H1 (cell line): Measurements from ENCODE around the gene FRY. TPM values are rescaled to one million over a fixed set of nuclear protein-coding genes. Genes with fewer than 3 reads are reported as not detected.

Experiments used
- CTCF ChIA-PET: fragments of 300-600 bp; sonication (Branson Sonifier 250); formaldehyde crosslinking; loops from one replicate; lab custom pipeline; 2021; ENCODE audit not compliant: partially characterized antibody; lab: Charles Lee
- POLR2A ChIA-PET: fragments of 300-600 bp; sonication (Branson Sonifier 250); formaldehyde crosslinking; loops from one replicate; lab custom pipeline; 2021; ENCODE audit warnings: inconsistent platforms; ENCODE audit not compliant: partially characterized antibody; lab: Charles Lee
- DNase-seq, 2 experiments: peaks; one replicate each; pipeline versions ENCODE4 v3.0.0 to v3.0.0-alpha.2; 2010 to 2022; ENCODE audit warnings: low spot score in 2 of 2, low read depth in 1 of 2, mixed read lengths in 1 of 2
- FAIRE-seq: peaks from 2 replicates; lab custom pipeline; 2011; peaks lifted over from hg19 to GRCh38; lab: Jason Lieb, UNC
- H2AFZ ChIP-seq: 2 replicates; pipeline ENCODE4 v1.8.1; 2012; ENCODE audit warnings: low read length, inconsistent platforms
- H2AK5ac ChIP-seq: 2 replicates; pipeline ENCODE4 v1.6.1; 2013; ENCODE audit warnings: low read depth, low read length
- H2BK120ac ChIP-seq: replicated peaks from 2 replicates; pipeline ENCODE3; 2013; ENCODE audit warnings: low read depth, low read length, inconsistent platforms
- H2BK12ac ChIP-seq: 2 replicates; pipeline ENCODE4 v1.6.1; 2013; ENCODE audit warnings: low read depth, low read length
- H2BK15ac ChIP-seq: 2 replicates; pipeline ENCODE4 v1.6.1; 2013; ENCODE audit warnings: low read length
- H2BK20ac ChIP-seq: 2 replicates; pipeline ENCODE4 v1.6.1; 2013; ENCODE audit warnings: low read length
- H2BK5ac ChIP-seq: 2 replicates; pipeline ENCODE4 v1.6.1; 2013; ENCODE audit warnings: low read depth, low read length
- H3K14ac ChIP-seq: 2 replicates; pipeline ENCODE4 v1.6.1; 2013; ENCODE audit warnings: inconsistent platforms; ENCODE audit not compliant: insufficient read length
- H3K18ac ChIP-seq: 2 replicates; pipeline ENCODE4 v1.6.1; 2013; ENCODE audit warnings: low read length; ENCODE audit errors: extremely low read depth
- H3K23ac ChIP-seq: 2 replicates; pipeline ENCODE4 v1.6.1; 2013; ENCODE audit warnings: inconsistent platforms; ENCODE audit not compliant: insufficient read length
- H3K23me2 ChIP-seq: 2 replicates; pipeline ENCODE4 v1.6.1; 2013; ENCODE audit warnings: low read depth, low read length
- H3K27ac ChIP-seq: 2 replicates; pipeline ENCODE4 v1.6.1; 2011; ENCODE audit warnings: low read depth, low read length, inconsistent platforms
- H3K27me3 ChIP-seq, 4 experiments: replicated peaks in 1 of 4; 1 replicate in 1 of 4; 2 replicates in 3 of 4; pipeline versions ENCODE4 v1.6.1 to v1.8.1; 2011 to 2013; ENCODE audit warnings: low read length in 3 of 4, mild to moderate bottlenecking in 3 of 4, inconsistent platforms in 2 of 4, mixed read lengths in 2 of 4, moderate library complexity in 1 of 4; ENCODE audit not compliant: control insufficient read depth in 3 of 4, insufficient read depth in 3 of 4; ENCODE audit errors: extremely low read depth in 1 of 4
- H3K36me3 ChIP-seq, 4 experiments: 2 replicates each; pipeline versions ENCODE4 v1.6.1 to v1.8.1; 2011 to 2013; ENCODE audit warnings: mild to moderate bottlenecking in 4 of 4, low read length in 3 of 4, moderate library complexity in 2 of 4, control low read depth in 1 of 4, inconsistent platforms in 1 of 4; ENCODE audit not compliant: insufficient read depth in 4 of 4, control insufficient read depth in 2 of 4
- H3K4ac ChIP-seq: replicated peaks from 2 replicates; pipeline ENCODE3; 2013; ENCODE audit warnings: low read length, low read depth, mixed read lengths, inconsistent platforms; ENCODE audit not compliant: insufficient read length
- H3K4me1 ChIP-seq, 4 experiments: replicated peaks in 1 of 4; 1 replicate in 1 of 4; 2 replicates in 3 of 4; pipeline versions ENCODE4 v1.6.1 to v1.8.1; 2011 to 2013; ENCODE audit warnings: low read length in 3 of 4, inconsistent platforms in 2 of 4, mixed read lengths in 1 of 4; ENCODE audit not compliant: insufficient read depth in 4 of 4, control insufficient read depth in 3 of 4
- H3K4me2 ChIP-seq, 2 experiments: 2 replicates each; pipeline versions ENCODE4 v1.6.1 to v1.8.1; 2011 to 2013; ENCODE audit warnings: low read depth in 2 of 2, low read length in 2 of 2, control low read depth in 1 of 2, inconsistent platforms in 1 of 2, mild to moderate bottlenecking in 1 of 2; ENCODE audit not compliant: insufficient read depth in 1 of 2
- H3K4me3 ChIP-seq, 4 experiments: fragments of 200-600, 300-600 bp in 1 of 4; sonication (generic), shearing (Covaris generic), sonication (Bioruptor Twin) in 1 of 4; 2 replicates each; pipeline versions ENCODE4 v1.5.1 to v1.8.1; 2011 to 2016; ENCODE audit warnings: low read length in 4 of 4, low read depth in 3 of 4, control low read depth in 2 of 4, inconsistent platforms in 2 of 4, mild to moderate bottlenecking in 2 of 4, mixed read lengths in 1 of 4, moderate library complexity in 1 of 4; ENCODE audit not compliant: insufficient read depth in 2 of 4; ENCODE audit errors: extremely low read depth in 1 of 4
- H3K56ac ChIP-seq: replicated peaks from 2 replicates; pipeline ENCODE3; 2013; ENCODE audit warnings: low read depth, mild to moderate bottlenecking, mixed read lengths, low read length, inconsistent platforms; ENCODE audit not compliant: insufficient read length
- H3K79me1 ChIP-seq: 2 replicates; pipeline ENCODE4 v1.6.1; 2013; ENCODE audit warnings: low read depth, low read length, control low read depth
- H3K79me2 ChIP-seq, 2 experiments: 2 replicates each; pipeline versions ENCODE4 v1.6.1 to v1.8.1; 2012 to 2013; ENCODE audit warnings: low read length in 2 of 2, mild to moderate bottlenecking in 2 of 2, inconsistent platforms in 1 of 2; ENCODE audit not compliant: insufficient read depth in 2 of 2, control insufficient read depth in 1 of 2
- H3K9ac ChIP-seq, 4 experiments: replicated peaks in 1 of 4; 1 replicate in 1 of 4; 2 replicates in 3 of 4; pipeline versions ENCODE4 v1.6.1 to v1.8.1; 2011 to 2013; ENCODE audit warnings: low read depth in 3 of 4, low read length in 3 of 4, control low read depth in 2 of 4, mild to moderate bottlenecking in 2 of 4, moderate library complexity in 2 of 4, inconsistent platforms in 1 of 4; ENCODE audit errors: extremely low read depth in 1 of 4
- H3K9me3 ChIP-seq, 2 experiments: 2 replicates each; pipeline versions ENCODE4 v1.6.1 to v1.8.1; 2012 to 2013; ENCODE audit warnings: mild to moderate bottlenecking in 2 of 2, moderate library complexity in 2 of 2, control low read depth in 1 of 2, inconsistent platforms in 1 of 2, low read depth in 1 of 2, low read length in 1 of 2, mixed read lengths in 1 of 2; ENCODE audit not compliant: insufficient read depth in 2 of 2
- H4K20me1 ChIP-seq, 2 experiments: replicated peaks in 1 of 2; 2 replicates each; pipeline versions ENCODE3 to v1.8.1; 2011 to 2013; ENCODE audit warnings: inconsistent platforms in 2 of 2, low read length in 2 of 2, mild to moderate bottlenecking in 1 of 2; ENCODE audit not compliant: insufficient read depth in 2 of 2, control insufficient read depth in 1 of 2
- H4K5ac ChIP-seq: 2 replicates; pipeline ENCODE4 v1.6.1; 2013; ENCODE audit warnings: low read length, low read depth, mixed read lengths, inconsistent platforms; ENCODE audit not compliant: insufficient read length
- H4K8ac ChIP-seq: 2 replicates; pipeline ENCODE4 v1.8.0; 2013; ENCODE audit warnings: mild to moderate bottlenecking, moderate library complexity, low read length, inconsistent platforms; ENCODE audit not compliant: insufficient read depth; ENCODE audit errors: extremely low read depth
- H4K91ac ChIP-seq: replicated peaks from 2 replicates; pipeline ENCODE3; 2013; ENCODE audit warnings: low read length, mixed read lengths, inconsistent platforms; ENCODE audit not compliant: insufficient read length
- CTBP2 ChIP-seq: IDR thresholded peaks from 2 replicates; pipeline ENCODE4 v1.7.0; 2011; ENCODE audit warnings: borderline replicate concordance, mild to moderate bottlenecking, moderate library complexity, mixed read lengths, low read length; ENCODE audit not compliant: insufficient read depth, insufficient read length
- EP300 ChIP-seq, 2 experiments: IDR thresholded peaks; 1 replicate in 1 of 2; 2 replicates in 1 of 2; pipeline ENCODE4 v1.6.1; 2011 to 2012; ENCODE audit warnings: low read depth in 2 of 2, low read length in 2 of 2, mild to moderate bottlenecking in 2 of 2, borderline replicate concordance in 1 of 2, inconsistent platforms in 1 of 2, moderate library complexity in 1 of 2
- GABPA ChIP-seq: IDR thresholded peaks from 2 replicates; pipeline ENCODE4 v1.6.1; 2011; ENCODE audit warnings: mild to moderate bottlenecking, low read length, moderate library complexity, borderline replicate concordance; ENCODE audit not compliant: insufficient read depth
- KDM1A ChIP-seq: fragments of 200-600, 300-600 bp; sonication (generic); IDR thresholded peaks from 2 replicates; pipeline ENCODE4 v1.7.1; 2016; ENCODE audit warnings: mild to moderate bottlenecking, low read length, borderline replicate concordance
- KDM4A ChIP-seq: IDR thresholded peaks from one replicate; pipeline ENCODE4 v1.7.1; 2012; ENCODE audit warnings: low read depth, mild to moderate bottlenecking, moderate library complexity, low read length, inconsistent platforms; ENCODE audit not compliant: severe bottlenecking
- RFX5 ChIP-seq: IDR thresholded peaks from 2 replicates; pipeline ENCODE4 v1.6.1; 2011; ENCODE audit warnings: low read depth, low read length, improper control_type of control experiment, borderline replicate concordance
- TBP ChIP-seq: IDR thresholded peaks from 2 replicates; pipeline ENCODE4 v1.6.1; 2011; ENCODE audit warnings: low read depth, low read length, improper control_type of control experiment
- WGBS, 2 experiments: shearing (Covaris generic) in 1 of 2; methylation state at CpG; one replicate each; pipeline versions ENCODE4 v1.1.6 to v1.1.7; 2013 to 2015; ENCODE audit warnings: low lambda C conversion rate in 2 of 2, mixed read lengths in 2 of 2, inconsistent platforms in 1 of 2, low coverage in 1 of 2, missing lambda C conversion rate in 1 of 2; ENCODE audit not compliant: insufficient replicate concordance in 2 of 2, insufficient coverage in 1 of 2, insufficient read length in 1 of 2; ENCODE audit errors: extremely low coverage in 1 of 2, missing lambda C conversion rate in 1 of 2; 5-methylcytosine and 5-hydroxymethylcytosine counted together
- polyA plus RNA-seq, 7 experiments: library from polyadenylated mRNA; depleted of rRNA in 3 of 7; stranded (reverse) in 5 of 7; unstranded in 2 of 7; fragments of >200 nt in 5 of 7; fragments of 200-250 nt in 2 of 7; gene quantifications; 1 replicate in 5 of 7; 2 replicates in 1 of 7; 4 replicates in 1 of 7; pipeline versions ENCODE4 v1.2.1 to v1.2.3, GENCODE V29; 2011 to 2013; ENCODE audit warnings: missing spikeins in 2 of 7, mixed read lengths in 2 of 7
- total RNA-seq: library from RNA; stranded (reverse); fragmentation: NEBNext Ultra II Directional; extraction: Animal tissue kit (Norgen Biotek cat#: 25700); gene quantifications from 2 replicates; pipeline ENCODE4 v1.2.1, GENCODE V29; 2021
- TF ChIP-seq, protein P1 (sequence below): IDR thresholded peaks from 2 replicates; pipeline ENCODE4 v1.6.1; 2012; ENCODE audit warnings: inconsistent platforms
- TF ChIP-seq, protein P2 (sequence below): IDR thresholded peaks from 2 replicates; pipeline ENCODE4 v1.6.1; 2011; ENCODE audit warnings: low read depth, mild to moderate bottlenecking, low read length; ENCODE audit not compliant: insufficient read depth

Gene FRY
- total and polyA plus RNA-seq, 2 of the 8 experiments (the other 6 are each of a cell fraction or from before 2014, with no cell fraction given) = 4.3 to 9.2 TPM

GRCh38 chr13:32150239-32150638 is 118.7 kb downstream of the FRY start:
- Histone ChIP-seq H2BK120ac (no peak overlapping the region), H3K79me1 (no peaks in the 10 kb centered on the region), H2BK12ac (no peak overlapping the region), H3K4me2 (no peak overlapping the region), H3K56ac (no peak overlapping the region), H3K27me3 (no peaks in the 10 kb centered on the region), H2AK5ac (no peak overlapping the region), H3K4me3 (no peak overlapping the region), H3K18ac (no peak overlapping the region), H3K23ac (no peak overlapping the region), H4K5ac (no peak overlapping the region), H3K36me3 (no peaks in the 10 kb centered on the region), H4K8ac (no peak overlapping the region), H3K14ac (no peak overlapping the region), H2BK15ac (no peak overlapping the region), H2AFZ (no peak overlapping the region), H4K91ac (no peak overlapping the region), H3K9ac (no peak overlapping the region), H3K9me3 (no peaks in the 10 kb centered on the region), H2BK20ac (no peak overlapping the region), H3K4me1 (no peaks in the 10 kb centered on the region), H3K27ac (no peak overlapping the region), H3K79me2 (no peaks in the 10 kb centered on the region), H4K20me1 (no peaks in the 10 kb centered on the region), H2BK5ac (no peak overlapping the region), H3K4ac (no peak overlapping the region), H3K23me2 (no peaks in the 10 kb centered on the region)
- 94% methylated on average over 1 of the region's 1 CpG; no CpG with 5 or more reads in 1 of the 2 experiments for WGBS, 2 experiments
- TF ChIP-seq KDM4A = no peak
- TF ChIP-seq, protein P1, sequence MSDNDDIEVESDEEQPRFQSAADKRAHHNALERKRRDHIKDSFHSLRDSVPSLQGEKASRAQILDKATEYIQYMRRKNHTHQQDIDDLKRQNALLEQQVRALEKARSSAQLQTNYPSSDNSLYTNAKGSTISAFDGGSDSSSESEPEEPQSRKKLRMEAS = no peak
- TF ChIP-seq CTBP2 = no peak
- TF ChIP-seq EP300 (IDR thresholded peaks at IDR 0.05; ENCODE audit: borderline replicate concordance in 1 of 2, low read depth in 2 of 2, low read length in 2 of 2) = no peak
- no peak for TF ChIP-seq GABPA
- TF ChIP-seq, protein P2, sequence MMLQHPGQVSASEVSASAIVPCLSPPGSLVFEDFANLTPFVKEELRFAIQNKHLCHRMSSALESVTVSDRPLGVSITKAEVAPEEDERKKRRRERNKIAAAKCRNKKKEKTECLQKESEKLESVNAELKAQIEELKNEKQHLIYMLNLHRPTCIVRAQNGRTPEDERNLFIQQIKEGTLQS = no peak
- TF ChIP-seq RFX5 = no peak
- TF ChIP-seq KDM1A = no peak
- no peak for TF ChIP-seq TBP
- POLR2A ChIA-PET = no interaction called here
- DNase-seq (no peak), FAIRE-seq (no peak)
- CTCF ChIA-PET = interaction anchor here (1.1 to 2.1 kb wide), 2 partner anchors 9 to 15 kb away, joined by 3 to 12 read pairs; no protein-coding TSS in a partner anchor
